Central memory CD8-positive, alpha-beta T cell (primary cell): ENCODE measurements around the gene SLC31A2.
"Not testable (repeated sequence)": the region's sequence is repeated elsewhere in the genome, so short reads cannot be mapped to it uniquely, and the experiment has no call there.

Experiments
- ATAC-seq: fragments of 150-1000 bp; cut with Tn5 transposase; replicated peaks from 2 replicates; pipeline ENCODE4 v1.10.0; 2022; ENCODE audit warnings: mild to moderate bottlenecking, moderate FRiP score, moderate number of reproducible peaks; ENCODE audit not compliant: poor library complexity, severe bottlenecking; ENCODE audit errors: extremely low read depth
- DNase-seq, 2 donors: peaks; one replicate each; pipeline ENCODE4 v3.0.0; 2021; ENCODE audit warnings: low spot score in 2 of 2
- H3K27ac Mint-ChIP-seq: one replicate; pipeline ENCODE4 v1.8.0; 2022; ENCODE audit warnings: low read depth, mild to moderate bottlenecking, moderate library complexity, mixed read lengths
- H3K27me3 Mint-ChIP-seq: one replicate; pipeline ENCODE4 v1.8.0; 2022; ENCODE audit warnings: mixed read lengths
- H3K36me3 Mint-ChIP-seq: one replicate; pipeline ENCODE4 v1.8.0; 2022; ENCODE audit warnings: mild to moderate bottlenecking, moderate library complexity, mixed read lengths; ENCODE audit not compliant: insufficient read depth
- H3K4me1 Mint-ChIP-seq: one replicate; pipeline ENCODE4 v1.8.0; 2022; ENCODE audit warnings: mixed read lengths
- H3K4me3 Mint-ChIP-seq: one replicate; pipeline ENCODE4 v1.8.0; 2022; ENCODE audit warnings: mild to moderate bottlenecking, moderate library complexity, mixed read lengths
- H3K9me3 Mint-ChIP-seq: one replicate; pipeline ENCODE4 v1.8.0; 2022; ENCODE audit warnings: mixed read lengths

The SLC31A2 gene

GRCh38 chr9:113150670-113151611, at the start of gene SLC31A2:
Gene SLC31A2 (plus strand): TSS chr9:113151007. CDS start chr9:113151075, 68 bp downstream.
- Mint-ChIP-seq H3K27me3 (peaks cover 5% of the 10 kb centered on the region), H3K4me3 (peak within 1 kb of the TSS; percentile 72), H3K9me3 (no peaks in the 10 kb centered on the region), H3K36me3 (peaks cover 2% of the 10 kb centered on the region), H3K4me1 (peaks cover 25% of the 10 kb centered on the region), H3K27ac (peak within 1 kb of the TSS; percentile 67)
- ATAC-seq (peak; percentile 95), DNase-seq (peak; percentile 57 to 74)

GRCh38 chr9:113105345-113105744, 45.5 kb upstream of the SLC31A2 start:
- not testable (repeated sequence) for H3K4me1 Mint-ChIP-seq, H3K36me3 Mint-ChIP-seq, ATAC-seq, H3K9me3 Mint-ChIP-seq, H3K27ac Mint-ChIP-seq, DNase-seq, H3K4me3 Mint-ChIP-seq
- peaks cover 14% of the 10 kb centered on the region for H3K27me3 Mint-ChIP-seq

GRCh38 chr9:113111065-113111951, 39.5 kb upstream of the SLC31A2 start:
- H3K9me3 Mint-ChIP-seq, H3K4me3 Mint-ChIP-seq, DNase-seq, H3K27me3 Mint-ChIP-seq, H3K4me1 Mint-ChIP-seq, H3K36me3 Mint-ChIP-seq, H3K27ac Mint-ChIP-seq: not testable (repeated sequence)
- ATAC-seq, result peak; percentile 69

GRCh38 chr9:113112706-113113510, 37.9 kb upstream of the SLC31A2 start:
- H3K27ac Mint-ChIP-seq, H3K4me1 Mint-ChIP-seq, H3K27me3 Mint-ChIP-seq, H3K36me3 Mint-ChIP-seq, H3K9me3 Mint-ChIP-seq, DNase-seq, H3K4me3 Mint-ChIP-seq: not testable (repeated sequence)
- peak; percentile 68 for ATAC-seq

GRCh38 chr9:113118829-113119228, 32.0 kb upstream of the SLC31A2 start:
- H3K27me3 Mint-ChIP-seq, result peaks cover 20% of the 10 kb centered on the region
- not testable (repeated sequence) for H3K27ac Mint-ChIP-seq, H3K36me3 Mint-ChIP-seq, H3K4me1 Mint-ChIP-seq, DNase-seq, H3K9me3 Mint-ChIP-seq, ATAC-seq, H3K4me3 Mint-ChIP-seq

- DNase-seq (no peak), ATAC-seq (no peak)
- Mint-ChIP-seq H3K4me3 (no peak overlapping the region), H3K27me3 (peaks cover 67% of the 10 kb centered on the region), H3K27ac (no peak overlapping the region), H3K9me3 (no peaks in the 10 kb centered on the region), H3K36me3 (no peaks in the 10 kb centered on the region), H3K4me1 (no peaks in the 10 kb centered on the region)
Measured at GRCh38 chr9:113125386-113126035, 25.3 kb upstream of the SLC31A2 start.

- DNase-seq (no peak), ATAC-seq (no peak)
- peaks cover 60% of the 10 kb centered on the region for H3K27me3 Mint-ChIP-seq
- H3K4me1 Mint-ChIP-seq, result no peaks in the 10 kb centered on the region
- H3K27ac Mint-ChIP-seq, result no peak overlapping the region
- H3K4me3 Mint-ChIP-seq, result no peak overlapping the region
- no peaks in the 10 kb centered on the region for H3K9me3 Mint-ChIP-seq
- H3K36me3 Mint-ChIP-seq, result no peaks in the 10 kb centered on the region
Measured at GRCh38 chr9:113129466-113129865, 21.3 kb upstream of the SLC31A2 start.

GRCh38 chr9:113129884-113130283, 20.9 kb upstream of the SLC31A2 start:
- ATAC-seq (no peak), DNase-seq (no peak)
- H3K27ac Mint-ChIP-seq, result no peak overlapping the region
- no peaks in the 10 kb centered on the region for H3K4me1 Mint-ChIP-seq
- H3K9me3 Mint-ChIP-seq, result no peaks in the 10 kb centered on the region
- H3K4me3 Mint-ChIP-seq, result no peak overlapping the region
- H3K27me3 Mint-ChIP-seq, result peaks cover 61% of the 10 kb centered on the region
- H3K36me3 Mint-ChIP-seq, result no peaks in the 10 kb centered on the region

GRCh38 chr9:113131689-113132151, 19.1 kb upstream of the SLC31A2 start:
- Mint-ChIP-seq H3K36me3 (no peaks in the 10 kb centered on the region), H3K9me3 (no peaks in the 10 kb centered on the region), H3K27ac (no peak overlapping the region), H3K27me3 (peaks cover 64% of the 10 kb centered on the region), H3K4me3 (no peak overlapping the region), H3K4me1 (no peaks in the 10 kb centered on the region)
- no peak for ATAC-seq
- DNase-seq, result no peak

- Mint-ChIP-seq H3K27ac (no peak overlapping the region), H3K9me3 (no peaks in the 10 kb centered on the region), H3K4me1 (no peaks in the 10 kb centered on the region), H3K36me3 (no peaks in the 10 kb centered on the region), H3K27me3 (peaks cover 35% of the 10 kb centered on the region), H3K4me3 (no peak overlapping the region)
- ATAC-seq (no peak), DNase-seq (no peak)
Measured at GRCh38 chr9:113137196-113138168, 13.3 kb upstream of the SLC31A2 start.

GRCh38 chr9:113138760-113139159, 12.0 kb upstream of the SLC31A2 start:
- Mint-ChIP-seq H3K4me1 (no peaks in the 10 kb centered on the region), H3K4me3 (no peak overlapping the region), H3K36me3 (no peaks in the 10 kb centered on the region), H3K27ac (no peak overlapping the region), H3K27me3 (peaks cover 44% of the 10 kb centered on the region), H3K9me3 (no peaks in the 10 kb centered on the region)
- no peak for DNase-seq
- no peak for ATAC-seq
